ENCODE results near the gene SCN4A.
"Not testable (repeated sequence)": the region's sequence is repeated elsewhere in the genome, so short reads cannot be mapped to it uniquely, and the experiment has no call there.

DNA sequence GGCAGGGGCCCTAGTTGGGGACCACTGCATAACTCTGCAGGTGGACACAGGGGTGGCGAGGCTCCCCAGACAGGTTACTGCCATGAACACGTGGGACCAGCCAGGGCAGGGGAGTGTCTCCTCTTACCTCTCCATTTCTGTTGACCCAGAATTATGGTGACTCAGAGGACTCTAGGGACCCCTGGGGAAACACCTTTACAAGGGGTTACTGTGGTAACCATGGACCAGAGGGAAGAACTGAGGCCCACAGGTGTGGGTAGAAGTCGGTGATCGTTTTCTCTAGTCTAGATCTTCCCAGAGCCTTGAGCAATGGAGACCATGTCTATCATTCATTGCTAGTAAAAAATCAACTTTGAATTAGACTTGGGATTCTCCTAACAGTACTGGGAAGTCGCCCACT, 51.9 kb downstream of the SCN4A start:
- TF ChIP-seq CHD4 (IDR thresholded peaks at IDR 0.05; ENCODE audit: borderline replicate concordance); POLR2A (IDR thresholded peaks at IDR 0.05; ENCODE audit: low read length): not testable (repeated sequence)
- TF ChIP-seq, protein P1, sequence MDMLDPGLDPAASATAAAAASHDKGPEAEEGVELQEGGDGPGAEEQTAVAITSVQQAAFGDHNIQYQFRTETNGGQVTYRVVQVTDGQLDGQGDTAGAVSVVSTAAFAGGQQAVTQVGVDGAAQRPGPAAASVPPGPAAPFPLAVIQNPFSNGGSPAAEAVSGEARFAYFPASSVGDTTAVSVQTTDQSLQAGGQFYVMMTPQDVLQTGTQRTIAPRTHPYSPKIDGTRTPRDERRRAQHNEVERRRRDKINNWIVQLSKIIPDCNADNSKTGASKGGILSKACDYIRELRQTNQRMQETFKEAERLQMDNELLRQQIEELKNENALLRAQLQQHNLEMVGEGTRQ (IDR thresholded peaks at IDR 0.05), result not testable (repeated sequence)
